IPS-NIHi7 (cell line): ENCODE measurements around the gene GRIK4.
"Not testable (repeated sequence)": the region's sequence is repeated elsewhere in the genome, so short reads cannot be mapped to it uniquely, and the experiment has no call there.

Experiments used
- DNase-seq: peaks from one replicate; pipeline ENCODE4 v3.0.0; 2012; ENCODE audit warnings: mixed read lengths; ENCODE audit errors: extremely low spot score

The GRIK4 gene

DNA sequence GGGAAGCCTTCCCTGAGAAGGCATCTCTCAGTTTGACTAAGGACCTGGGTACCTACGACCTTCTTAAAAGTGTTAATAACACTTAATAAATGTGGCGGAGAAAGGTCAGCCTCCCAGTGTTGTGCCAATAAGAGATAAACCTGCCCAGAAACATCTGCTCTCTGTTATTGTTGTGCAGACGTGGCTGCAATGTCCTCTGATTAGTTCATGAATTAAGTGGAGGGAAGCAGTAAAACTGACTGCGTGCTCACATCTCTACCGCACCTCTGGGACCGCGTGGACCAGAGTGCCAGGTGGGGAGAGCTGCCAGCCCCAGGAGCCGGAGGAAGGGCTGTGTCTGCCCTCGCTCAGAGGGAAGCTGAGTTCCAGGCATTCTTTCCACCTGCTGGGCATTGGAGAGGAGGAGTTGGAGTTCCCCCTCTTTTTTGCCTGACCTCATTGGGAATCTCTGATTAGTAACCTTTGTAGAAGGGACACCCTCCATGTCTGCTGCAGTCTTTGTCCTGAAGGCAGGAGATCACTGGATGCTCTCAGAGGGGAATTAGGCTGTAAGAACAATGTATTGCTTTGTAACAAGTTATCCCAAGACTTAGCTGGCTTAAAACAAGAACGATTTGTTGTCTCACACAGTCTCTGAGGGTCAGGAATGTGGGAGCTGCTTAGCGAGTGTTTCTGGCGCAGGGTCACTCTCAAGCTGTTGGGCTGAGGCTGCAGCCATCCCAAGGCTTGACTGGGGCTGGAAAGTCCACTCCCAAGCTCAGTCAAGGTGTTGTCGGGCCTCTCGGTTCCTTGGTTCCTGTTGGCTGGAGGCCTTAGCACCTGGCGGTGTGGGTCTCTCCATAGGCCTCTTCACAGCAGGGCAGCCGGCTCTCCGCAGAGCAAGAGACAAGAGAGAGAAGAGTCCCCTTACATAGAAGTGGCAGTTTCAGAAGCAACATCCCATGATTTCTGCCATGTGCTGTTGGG lies 264.7 kb downstream of the GRIK4 start:
- peak; percentile 54 for DNase-seq

DNA sequence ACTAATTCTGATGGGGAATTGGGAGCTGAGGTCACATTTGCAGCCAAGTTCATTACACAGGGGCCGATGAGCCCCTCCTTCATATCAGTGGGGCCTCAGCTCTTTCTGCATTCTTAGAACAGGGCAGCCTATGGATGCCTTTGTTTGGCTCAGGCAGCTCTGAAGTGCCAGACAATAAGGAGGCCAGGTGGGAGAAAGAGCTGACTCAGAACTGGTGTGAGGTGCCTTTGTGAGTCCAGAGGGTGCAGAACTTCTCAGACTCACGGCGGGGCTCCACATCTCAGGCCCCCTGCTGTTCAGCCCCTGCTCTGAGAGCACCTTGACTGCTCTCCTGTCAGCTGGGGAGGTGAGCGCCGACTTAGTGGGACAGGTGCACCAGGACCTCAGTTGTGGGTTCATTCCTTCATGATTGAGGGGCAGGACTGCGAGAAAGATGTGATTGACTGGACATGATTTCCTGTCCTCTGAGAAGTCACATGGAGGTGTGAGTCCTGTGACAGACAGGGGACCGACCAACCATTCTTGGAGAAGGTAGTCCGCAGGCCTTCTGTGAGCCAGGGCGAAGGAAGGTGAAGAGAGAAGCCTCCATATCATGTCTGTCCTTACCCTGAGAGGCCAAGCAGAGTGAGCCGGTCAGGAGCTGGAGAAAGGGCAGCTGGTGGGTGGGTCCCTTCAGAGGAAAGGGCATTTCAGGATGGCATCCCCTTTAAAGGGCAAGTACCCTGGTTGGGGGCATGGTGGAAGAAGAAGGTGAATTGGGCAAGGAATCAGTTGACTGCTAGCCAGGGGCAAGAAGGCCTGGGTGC lies 267.3 kb downstream of the GRIK4 start:
- DNase-seq = no peak

DNA sequence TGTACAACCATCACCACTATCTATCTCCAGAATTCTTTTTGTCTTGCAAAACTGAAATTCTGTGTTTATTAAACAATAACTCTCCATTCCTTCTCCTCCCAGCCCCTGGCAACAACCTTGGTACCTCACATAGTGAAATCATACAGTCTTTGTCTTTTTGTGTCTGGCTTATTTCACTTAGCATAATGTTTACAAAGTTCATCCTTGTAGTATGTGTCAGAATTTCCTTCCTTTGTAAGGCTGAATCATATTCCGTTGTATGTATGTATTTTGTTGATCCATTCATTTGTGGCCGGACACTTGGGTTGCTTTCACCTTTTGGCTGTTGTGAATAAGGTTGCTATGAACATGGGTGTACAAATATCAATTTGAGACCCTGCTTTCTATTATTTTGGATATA lies 268.7 kb downstream of the GRIK4 start:
- no peak for DNase-seq

DNA sequence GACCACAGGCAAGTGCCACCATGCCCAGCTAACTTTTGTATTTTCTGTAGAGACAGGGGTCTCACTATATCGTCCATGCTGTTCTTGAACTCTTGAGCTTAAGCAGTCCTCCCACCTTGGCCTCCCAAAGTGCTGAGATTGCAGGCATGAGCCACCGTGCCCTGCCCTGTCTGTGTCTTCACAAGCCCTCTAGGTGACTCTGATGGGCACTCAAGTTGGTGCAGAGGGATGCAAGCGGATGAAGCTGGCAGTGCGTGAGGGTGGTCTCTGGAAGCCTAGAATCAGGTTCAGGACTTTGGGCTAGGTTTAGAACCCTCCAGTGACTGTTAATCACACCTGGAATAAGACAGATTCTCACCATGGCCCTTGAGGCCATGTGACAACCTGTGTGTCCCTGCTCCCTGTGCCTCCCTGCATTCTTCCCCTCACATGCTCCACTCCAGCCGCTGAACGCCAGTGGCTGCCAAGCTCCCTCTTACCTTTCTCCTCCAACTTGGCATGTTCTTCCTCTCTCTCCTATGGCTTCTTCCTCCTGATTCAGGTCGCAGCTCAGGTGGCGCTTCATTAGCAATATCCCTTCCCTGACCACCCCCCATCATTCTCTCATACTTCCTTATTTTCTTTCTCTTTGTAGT lies 270.1 kb downstream of the GRIK4 start:
- DNase-seq = no peak

DNA sequence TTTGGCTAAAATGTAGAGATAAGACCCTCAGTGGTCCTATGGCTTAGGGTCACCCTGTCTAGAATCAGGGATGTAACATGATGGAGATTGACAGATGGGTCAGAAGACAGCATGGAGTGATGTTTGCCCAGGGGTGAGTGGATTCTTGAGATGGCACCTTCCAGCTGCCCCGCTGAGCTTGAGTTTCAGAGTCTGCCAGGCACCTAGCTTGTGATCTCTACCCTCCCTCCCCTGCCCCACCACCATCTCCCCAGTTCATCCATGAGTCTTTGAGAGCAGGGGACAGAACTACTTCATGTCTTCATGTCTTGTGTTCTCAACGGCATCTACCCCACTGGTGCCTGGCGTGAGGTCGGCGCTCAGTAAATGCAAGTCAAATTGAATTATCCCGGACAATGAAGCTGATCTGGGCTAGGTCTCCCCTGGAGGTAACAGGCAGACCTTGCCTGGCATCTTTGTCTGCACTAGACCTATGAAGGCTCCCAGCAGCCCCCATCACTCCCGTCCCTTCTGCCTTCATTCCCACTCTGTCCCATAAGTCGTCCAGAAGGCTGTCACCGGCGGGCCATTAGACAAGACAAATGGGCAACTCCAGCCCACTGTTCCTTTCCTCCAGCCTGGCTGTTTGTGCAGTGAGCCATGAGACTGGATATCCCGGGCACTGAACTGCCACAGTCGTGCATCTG lies 273.2 kb downstream of the GRIK4 start:
- DNase-seq = no peak

DNA sequence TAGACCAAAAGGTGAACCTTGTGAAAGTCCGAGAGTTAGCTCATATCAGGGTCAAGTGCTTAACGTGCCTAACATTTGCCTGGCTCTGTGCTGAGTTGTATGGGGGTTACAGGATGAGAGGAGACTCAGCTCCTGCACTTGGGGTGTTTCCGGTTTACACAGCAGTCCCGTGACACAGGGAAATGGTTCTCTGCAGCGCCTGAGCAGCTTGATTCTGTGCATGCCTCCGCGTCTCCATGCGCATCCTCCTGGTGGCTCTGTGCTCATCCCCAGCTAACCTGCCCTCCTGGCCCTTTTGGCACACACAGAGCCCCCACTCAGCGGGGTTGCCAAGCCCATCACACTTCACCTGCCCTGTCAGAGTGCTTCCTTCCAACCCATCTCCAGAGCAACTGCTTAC lies 274.0 kb downstream of the GRIK4 start:
- no peak for DNase-seq

DNA sequence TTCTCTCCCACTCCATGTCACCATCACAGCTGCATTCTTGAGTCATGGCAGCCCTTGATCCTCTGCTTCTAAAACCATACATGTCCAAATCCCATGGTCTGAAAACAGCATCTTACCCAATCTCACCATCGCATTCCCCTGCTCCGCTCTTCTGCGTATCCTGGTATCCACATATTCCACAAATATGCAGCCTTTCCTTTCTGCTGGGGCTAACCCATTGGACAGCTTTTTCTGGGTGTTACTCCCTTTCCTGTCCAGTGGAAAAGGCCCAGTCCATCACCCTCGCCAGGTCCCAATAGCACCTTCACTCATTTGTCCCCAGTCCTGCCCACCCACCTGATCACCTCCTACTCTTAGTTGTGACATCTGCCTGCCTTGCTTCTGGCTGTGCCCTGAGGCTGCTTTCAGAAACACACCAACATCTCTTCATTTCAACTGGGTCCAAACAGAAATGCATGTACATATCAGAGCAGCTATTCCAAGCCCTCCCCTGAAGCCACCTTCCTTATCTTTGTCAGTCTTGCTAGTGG lies 274.7 kb downstream of the GRIK4 start:
- no peak for DNase-seq

DNA sequence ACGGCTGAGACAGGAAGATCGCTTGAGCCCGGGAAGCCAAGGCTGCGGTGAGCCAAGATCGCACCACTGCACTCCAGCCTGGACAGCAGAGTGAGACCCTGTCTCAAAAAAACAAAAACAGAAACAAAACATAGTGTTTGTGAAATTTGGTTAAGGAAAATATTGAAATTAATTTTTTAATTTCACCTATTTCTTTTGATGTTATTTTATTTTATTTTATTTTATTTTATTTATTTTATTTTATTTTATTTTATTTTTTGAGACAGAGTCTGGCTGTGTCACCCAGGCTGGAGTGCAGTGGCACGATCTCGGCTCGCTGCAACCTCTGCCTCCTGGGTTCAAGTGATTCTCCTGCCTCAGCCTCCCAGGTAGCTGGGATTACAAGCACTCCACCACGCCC lies 275.7 kb downstream of the GRIK4 start:
- DNase-seq = not testable (repeated sequence)

DNA sequence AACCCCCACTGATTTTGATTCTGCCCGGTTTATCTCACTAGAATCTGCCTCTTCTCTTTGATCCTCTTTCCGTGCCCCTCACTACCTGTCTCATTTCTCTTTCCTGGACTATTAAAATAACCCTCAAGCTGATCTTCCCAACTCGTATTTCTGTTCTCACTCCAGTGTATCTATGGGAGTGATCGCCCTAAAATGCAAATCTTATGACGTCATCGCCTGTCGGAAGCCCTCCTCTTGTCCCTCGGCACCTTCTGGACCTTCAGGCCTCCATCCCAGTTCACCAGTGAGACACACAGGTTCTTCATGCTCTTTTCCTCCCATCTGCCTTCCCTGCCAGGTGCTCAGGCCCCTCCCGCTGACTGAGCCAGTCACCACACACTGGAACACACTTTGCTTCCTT lies 277.8 kb downstream of the GRIK4 start:
- no peak for DNase-seq

DNA sequence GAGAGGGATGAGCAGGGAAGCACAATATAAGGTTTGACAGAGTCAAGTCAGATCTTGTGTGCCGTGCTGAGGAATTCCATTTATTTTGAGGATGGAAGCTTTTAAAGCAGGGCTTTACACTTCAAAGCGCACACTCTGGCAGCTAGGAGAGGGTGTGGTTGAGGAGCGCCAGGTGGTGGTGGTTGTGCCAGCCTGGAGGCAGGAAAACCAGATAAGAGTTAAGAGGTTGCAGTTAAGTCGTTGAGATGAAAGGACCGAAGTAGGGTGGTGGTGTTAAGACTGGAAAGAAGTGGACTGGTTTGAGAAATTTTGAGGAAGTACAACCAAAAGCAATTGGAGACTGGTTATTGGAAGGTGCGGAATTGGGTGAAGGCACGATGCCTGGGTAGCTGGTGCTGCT lies 280.8 kb downstream of the GRIK4 start:
- no peak for DNase-seq

DNA sequence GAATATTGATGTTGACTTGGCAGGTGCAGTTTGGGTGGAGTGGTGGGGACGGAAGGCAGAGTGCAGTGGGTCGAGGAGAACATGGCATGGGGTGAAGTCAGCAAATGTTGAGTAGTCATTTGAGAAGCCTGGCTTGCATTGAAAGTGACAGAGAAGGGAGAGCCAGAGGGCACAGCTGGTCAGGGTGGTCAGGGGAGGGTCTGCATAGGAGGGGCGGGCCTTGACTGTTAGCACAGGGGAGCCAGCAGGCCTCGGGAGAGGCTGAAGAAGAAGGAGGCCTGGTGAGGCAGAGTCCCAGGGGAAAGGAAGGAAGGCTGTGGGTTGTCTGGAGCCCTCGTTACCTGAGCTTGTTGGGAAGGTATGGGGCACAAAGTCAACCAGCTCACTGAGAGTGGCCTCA lies 281.6 kb downstream of the GRIK4 start:
- DNase-seq = no peak

DNA sequence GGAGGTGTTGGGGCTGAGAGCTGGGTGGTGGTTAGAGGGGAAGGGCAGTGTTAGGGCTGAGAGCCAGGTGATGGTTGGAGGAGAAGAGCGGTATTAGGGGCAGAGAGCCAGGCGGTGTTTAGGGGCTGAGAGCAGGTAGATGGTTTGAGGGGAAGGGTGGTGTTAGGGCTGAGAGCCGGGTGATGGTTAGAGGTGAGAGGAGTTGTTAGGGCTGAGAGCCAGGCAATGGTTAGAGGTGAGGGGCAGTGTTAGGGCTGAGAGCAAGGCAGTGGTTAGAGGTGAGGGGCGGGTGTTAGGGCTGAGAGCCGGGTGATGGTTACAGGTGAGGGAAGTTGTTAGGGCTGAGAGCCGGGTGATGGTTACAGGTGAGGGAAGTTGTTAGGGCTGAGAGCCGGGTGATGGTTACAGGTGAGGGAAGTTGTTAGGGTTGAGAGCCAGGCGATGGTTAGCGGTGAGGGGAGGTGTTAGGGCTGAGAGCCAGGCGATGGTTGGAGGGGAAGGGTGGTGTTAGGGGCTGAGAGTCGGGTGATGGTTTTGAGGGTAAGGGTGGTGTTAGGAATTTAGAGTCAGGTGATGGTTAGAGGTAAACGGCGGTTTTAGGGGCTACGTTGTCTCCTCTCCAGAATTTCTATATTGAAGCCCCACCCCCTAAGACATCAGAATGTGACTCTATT lies 282.4 kb downstream of the GRIK4 start:
- no peak for DNase-seq

DNA sequence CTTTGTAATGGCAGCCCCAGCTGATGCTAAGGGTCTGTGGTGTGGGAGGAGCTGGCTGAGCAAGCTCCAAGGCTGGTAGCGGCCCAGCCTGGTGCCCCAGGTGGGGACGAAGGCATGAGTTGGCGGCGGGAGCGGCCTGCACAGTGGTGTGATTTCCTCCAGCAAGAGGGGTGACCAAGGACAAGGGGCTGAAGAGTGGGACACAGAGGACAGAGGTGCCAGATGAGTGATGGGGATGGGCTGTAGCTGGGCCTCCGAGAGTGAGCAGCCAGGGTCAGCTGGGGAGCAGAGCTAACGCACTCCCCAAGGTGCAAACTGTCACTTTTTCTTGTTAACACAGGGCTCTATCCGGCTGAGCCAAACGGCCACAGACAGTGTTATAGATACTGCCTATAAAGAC lies 283.2 kb downstream of the GRIK4 start:
- no peak for DNase-seq

DNA sequence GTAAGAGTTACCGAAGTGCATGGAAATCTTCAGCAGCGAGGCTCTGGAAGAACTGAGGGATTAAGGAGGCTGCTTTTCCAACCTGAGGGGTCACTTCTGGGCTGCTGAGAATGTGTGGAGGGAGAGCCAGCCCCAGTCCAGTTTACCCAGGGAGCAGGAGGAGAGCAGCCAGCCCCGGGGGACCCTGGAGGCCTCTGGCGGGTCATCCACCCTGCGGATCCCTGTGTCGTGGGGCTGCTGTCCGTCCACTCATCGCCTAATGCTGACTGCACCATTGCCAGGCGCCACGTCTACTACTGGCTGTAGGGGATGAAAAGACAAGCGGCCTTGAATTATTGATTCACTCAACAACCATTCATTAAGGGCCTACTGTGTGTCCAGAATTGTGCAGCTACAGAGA lies 283.6 kb downstream of the GRIK4 start:
- no peak for DNase-seq

DNA sequence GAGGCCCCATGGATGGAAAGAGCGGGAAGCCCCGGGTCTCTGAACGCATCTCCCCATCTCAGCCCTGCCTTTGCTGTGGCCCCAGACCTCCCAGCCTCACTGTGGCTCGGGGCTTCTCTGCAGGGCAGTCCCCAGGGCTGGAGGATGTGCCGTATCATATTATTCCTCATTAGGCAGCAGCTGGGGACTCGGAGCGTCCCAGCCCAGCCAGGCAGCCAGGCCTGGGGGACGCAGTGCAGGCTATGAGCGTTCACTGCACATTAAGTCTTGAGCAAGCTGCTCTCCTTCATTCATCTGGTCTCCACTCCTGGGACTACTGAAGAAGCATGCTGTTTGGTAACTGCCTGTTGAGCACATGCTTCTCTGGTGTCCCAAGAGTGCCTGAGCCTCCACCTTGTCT lies 285.6 kb downstream of the GRIK4 start:
- DNase-seq = no peak

DNA sequence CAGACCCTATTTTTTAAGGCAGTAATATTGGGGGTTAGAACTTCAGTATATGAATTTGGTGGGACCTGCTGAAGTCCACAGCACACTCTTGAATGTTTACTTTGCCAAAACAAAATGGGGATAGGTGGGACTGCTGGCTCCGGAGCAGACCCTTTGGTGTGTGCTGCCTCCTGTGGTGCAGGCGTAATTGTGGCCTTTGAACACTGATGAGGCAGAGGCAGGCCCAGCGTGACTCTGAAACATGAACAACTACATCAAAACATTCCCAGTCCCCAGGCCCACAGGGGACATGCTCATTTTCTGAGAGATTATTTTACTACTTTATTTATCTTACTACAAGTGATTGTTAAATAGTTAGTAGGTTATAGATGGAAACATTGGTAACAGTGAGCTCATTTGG lies 287.3 kb downstream of the GRIK4 start:
- peak; percentile 39 for DNase-seq

DNA sequence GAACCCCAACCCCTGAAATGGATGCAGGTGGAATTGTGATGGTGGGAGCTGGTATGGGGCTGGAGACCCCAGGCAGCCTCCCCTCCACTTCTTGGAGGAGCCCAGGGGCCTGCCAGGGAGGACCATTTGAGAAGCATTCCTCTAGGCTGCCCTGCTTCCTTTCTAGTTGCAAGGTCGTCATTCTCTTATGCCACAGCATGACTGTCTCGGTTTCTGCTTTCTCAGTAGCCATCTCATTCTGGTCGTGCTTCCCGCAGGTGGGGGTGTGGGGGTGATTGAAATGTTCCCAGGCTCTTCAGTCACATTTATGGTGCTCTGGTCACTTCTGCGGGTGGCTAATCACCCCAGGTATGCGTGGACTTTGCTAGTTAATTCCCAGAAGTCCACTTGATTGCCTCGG lies 288.7 kb downstream of the GRIK4 start:
- no peak for DNase-seq

DNA sequence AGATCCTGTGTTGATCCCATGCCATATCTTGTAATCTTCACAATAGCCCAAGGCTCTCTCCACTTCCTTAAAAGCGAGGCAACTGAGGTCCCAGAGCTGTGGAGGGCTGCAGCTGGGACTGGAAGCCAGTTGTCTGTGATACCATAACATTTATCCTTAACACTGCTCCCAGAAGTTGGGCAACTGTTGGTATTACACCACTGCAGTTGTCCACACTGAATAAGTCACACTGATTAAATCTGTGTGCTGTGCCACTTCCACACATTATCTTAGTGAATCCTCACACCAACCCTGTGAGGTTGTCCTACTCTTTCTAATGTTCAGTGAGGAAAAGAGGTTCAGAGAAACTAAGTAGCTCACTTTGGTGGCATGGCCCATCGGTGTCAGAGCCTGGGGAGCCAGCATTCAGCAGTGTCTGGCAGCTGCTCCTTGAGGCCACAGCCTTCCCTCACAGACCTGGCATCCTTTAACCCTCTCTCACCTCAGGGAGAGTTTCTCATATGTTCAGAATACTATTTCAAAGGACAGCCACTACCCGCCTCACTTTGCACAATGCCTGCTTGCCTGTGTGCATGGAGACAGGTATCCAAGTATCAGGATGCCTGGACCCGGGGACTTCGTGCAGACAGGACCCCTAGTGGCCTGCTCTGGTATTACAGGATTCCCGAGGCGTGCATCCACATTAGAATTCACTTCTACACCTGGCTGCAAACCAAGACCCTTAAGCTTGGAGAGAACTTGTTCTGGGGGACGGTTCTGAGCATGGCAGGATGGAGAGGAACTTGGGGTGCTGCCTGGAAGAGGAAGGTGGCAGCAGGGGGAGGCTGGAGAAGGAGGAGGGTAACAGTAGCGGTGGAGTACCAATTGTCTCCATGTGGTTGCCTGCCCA lies 290.5 kb downstream of the GRIK4 start:
- DNase-seq = peak; percentile 86

DNA sequence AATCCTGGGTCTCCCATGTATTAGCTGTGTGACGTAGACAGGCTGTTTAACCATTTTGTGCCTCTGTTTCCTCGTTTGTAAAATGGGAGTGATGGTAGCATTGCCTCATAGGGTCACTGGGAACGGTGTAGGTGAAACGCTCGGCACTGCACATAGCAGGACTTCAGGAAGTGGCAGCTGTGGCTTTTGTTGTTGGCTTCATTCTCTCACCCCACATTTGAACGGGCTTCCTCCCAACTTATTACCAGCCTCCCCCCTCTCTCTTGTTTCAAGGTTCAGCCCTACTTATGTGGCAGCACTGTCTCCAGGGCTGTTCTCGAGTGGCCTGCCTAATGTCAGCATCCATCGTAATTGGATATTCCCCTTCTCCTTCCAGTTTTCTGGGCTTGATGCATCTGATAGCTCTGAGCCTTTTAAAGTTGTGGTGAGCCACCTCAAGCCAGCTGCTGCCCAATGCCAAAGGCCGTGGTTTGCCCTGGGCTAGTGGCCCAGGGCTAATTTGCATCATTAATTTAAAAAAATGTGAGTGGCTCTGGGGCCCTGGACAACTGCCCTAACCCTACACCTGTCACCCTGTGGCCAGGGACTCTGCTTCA lies 294.5 kb downstream of the GRIK4 start:
- no peak for DNase-seq
